ENCODE measurements around the gene DIAPH3. TPM values are rescaled to one million over a fixed set of nuclear protein-coding genes. Genes with fewer than 3 reads are reported as not detected.

DIAPH3 gene
- total and polyA plus RNA-seq, 2 of the 8 experiments (the other 6 are each of a cell fraction or from before 2014, with no cell fraction given): 8.0 to 30.8 TPM

DNA sequence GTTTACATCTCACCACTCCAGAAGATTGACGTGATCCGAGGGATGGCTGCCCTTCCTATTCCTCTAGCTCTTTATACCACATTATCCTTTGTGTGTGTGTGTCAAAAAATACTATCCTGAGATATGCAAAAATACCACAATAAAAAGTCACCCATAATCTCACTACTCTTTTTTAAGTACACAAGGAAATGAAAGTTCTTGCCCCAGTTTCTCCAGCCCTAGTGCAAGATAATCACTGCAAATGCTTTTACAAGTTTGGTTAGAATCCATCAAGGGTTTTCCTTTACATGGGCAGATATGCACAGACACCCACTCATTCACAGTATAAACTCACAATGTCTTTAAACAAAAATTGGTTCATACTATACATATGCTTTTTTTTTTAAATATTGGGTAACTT, 89.3 kb downstream of the DIAPH3 start:
- no peak for DNase-seq (ENCODE audit: low read depth in 1 of 2, low spot score in 2 of 2)
- 92% methylated on average over 2 of the region's 2 CpGs; no CpG with 5 or more reads in 1 of the 2 experiments for WGBS, 2 experiments (ENCODE audit: extremely low coverage in 1 of 2, insufficient coverage in 1 of 2, insufficient read length in 1 of 2, insufficient replicate concordance in 2 of 2, low coverage in 1 of 2, low lambda C conversion rate in 2 of 2, missing lambda C conversion rate in 1 of 2)
- H3K36me3 ChIP-seq (ENCODE audit: control insufficient read depth in 2 of 4, insufficient read depth in 4 of 4, low read length in 3 of 4): no peaks in the 10 kb centered on the region

More for the DNA sequence above, 89.3 kb downstream of the DIAPH3 start:
- H4K8ac ChIP-seq (ENCODE audit: extremely low read depth, insufficient read depth, low read length): no peak overlapping the region
- H3K9ac ChIP-seq (replicated peaks in 1 of 4; ENCODE audit: extremely low read depth in 1 of 4, low read depth in 3 of 4, low read length in 3 of 4): no peak overlapping the region
- no peak overlapping the region for H3K56ac ChIP-seq (replicated peaks; ENCODE audit: insufficient read length, low read depth, low read length)
- no peak overlapping the region for H3K4me2 ChIP-seq (ENCODE audit: insufficient read depth in 1 of 2, low read depth in 2 of 2, low read length in 2 of 2)
- H2BK20ac ChIP-seq (ENCODE audit: low read length): no peak overlapping the region
- no peaks in the 10 kb centered on the region for H3K9me3 ChIP-seq (ENCODE audit: insufficient read depth in 2 of 2, low read depth in 1 of 2, low read length in 1 of 2)
- no peak overlapping the region for H2AK5ac ChIP-seq (ENCODE audit: low read depth, low read length)
- no peak overlapping the region for H2BK5ac ChIP-seq (ENCODE audit: low read depth, low read length)
- H3K23ac ChIP-seq (ENCODE audit: insufficient read length): no peak overlapping the region
- FAIRE-seq: no peak
- no peak overlapping the region for H3K4me3 ChIP-seq (ENCODE audit: extremely low read depth in 1 of 4, insufficient read depth in 2 of 4, low read depth in 3 of 4, low read length in 4 of 4)
- no peak overlapping the region for H2BK15ac ChIP-seq (ENCODE audit: low read length)
- H3K79me2 ChIP-seq (ENCODE audit: control insufficient read depth in 1 of 2, insufficient read depth in 2 of 2, low read length in 2 of 2): peaks cover 0 to 4% of the 10 kb centered on the region in 2 experiments; a peak in 1 of 4 replicates
- H3K4me1 ChIP-seq (replicated peaks in 1 of 4; ENCODE audit: control insufficient read depth in 3 of 4, insufficient read depth in 4 of 4, low read length in 3 of 4): no peaks in the 10 kb centered on the region
- no peak overlapping the region for H3K18ac ChIP-seq (ENCODE audit: extremely low read depth, low read length)
- H4K20me1 ChIP-seq (replicated peaks in 1 of 2; ENCODE audit: control insufficient read depth in 1 of 2, insufficient read depth in 2 of 2, low read length in 2 of 2): no peaks in the 10 kb centered on the region
- no peak overlapping the region for H2BK120ac ChIP-seq (replicated peaks; ENCODE audit: low read depth, low read length)
- H2AFZ ChIP-seq (ENCODE audit: low read length): no peak overlapping the region
- no peak overlapping the region for H3K14ac ChIP-seq (ENCODE audit: insufficient read length)
- no peak overlapping the region for H3K4ac ChIP-seq (replicated peaks; ENCODE audit: insufficient read length, low read depth, low read length)
- no peaks in the 10 kb centered on the region for H3K79me1 ChIP-seq (ENCODE audit: low read depth, low read length)
- CTCF ChIA-PET (ENCODE audit: partially characterized antibody): interaction anchor here (1.1 to 1.4 kb wide), 2 partner anchors 11 to 12 kb away, joined by 3 read pairs; no protein-coding TSS in a partner anchor
- peaks cover 0 to 1% (median 0%) of the 10 kb centered on the region in 4 experiments; a peak in 1 of 7 replicates for H3K27me3 ChIP-seq (replicated peaks in 1 of 4; ENCODE audit: control insufficient read depth in 3 of 4, extremely low read depth in 1 of 4, insufficient read depth in 3 of 4, low read length in 3 of 4)
- H3K23me2 ChIP-seq (ENCODE audit: low read depth, low read length): no peaks in the 10 kb centered on the region
- H4K5ac ChIP-seq (ENCODE audit: insufficient read length, low read depth, low read length): no peak overlapping the region
- no peak overlapping the region for H4K91ac ChIP-seq (replicated peaks; ENCODE audit: insufficient read length, low read length)
- H3K27ac ChIP-seq (ENCODE audit: low read depth, low read length): no peak overlapping the region
- POLR2A ChIA-PET (ENCODE audit: partially characterized antibody): no interaction called here
- TF ChIP-seq CEBPB (IDR thresholded peaks at IDR 0.05; ENCODE audit: low read depth, low read length) (no peak), POLR2A (IDR thresholded peaks at IDR 0.05; ENCODE audit: control extremely low read depth in 1 of 2, low read depth in 2 of 2, low read length in 2 of 2) (no peak), CREB1 (IDR thresholded peaks at IDR 0.05) (no peak), CBX8 (IDR thresholded peaks at IDR 0.05; ENCODE audit: borderline replicate concordance, low read depth, low read length) (no peak), SRF (IDR thresholded peaks at IDR 0.05; ENCODE audit: low read depth, low read length) (no peak), POLR2AphosphoS5 (IDR thresholded peaks at IDR 0.05; ENCODE audit: low read depth, low read length) (no peak), RXRA (IDR thresholded peaks at IDR 0.05; ENCODE audit: insufficient read depth, low read depth, low read length) (no peak), RBBP5 (IDR thresholded peaks at IDR 0.05; ENCODE audit: borderline replicate concordance, low read depth, low read length) (no peak), BACH1 (IDR thresholded peaks at IDR 0.05; ENCODE audit: low read length) (no peak), HDAC6 (IDR thresholded peaks at IDR 0.05; ENCODE audit: low read depth, low read length) (no peak), SUZ12 (IDR thresholded peaks at IDR 0.05; ENCODE audit: low read length) (no peak), KDM4A (IDR thresholded peaks at IDR 0.05; ENCODE audit: low read depth, low read length, severe bottlenecking) (no peak), YY1 (IDR thresholded peaks at IDR 0.05; ENCODE audit: low read depth, low read length) (no peak)
- TF ChIP-seq, protein P1, sequence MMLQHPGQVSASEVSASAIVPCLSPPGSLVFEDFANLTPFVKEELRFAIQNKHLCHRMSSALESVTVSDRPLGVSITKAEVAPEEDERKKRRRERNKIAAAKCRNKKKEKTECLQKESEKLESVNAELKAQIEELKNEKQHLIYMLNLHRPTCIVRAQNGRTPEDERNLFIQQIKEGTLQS (IDR thresholded peaks at IDR 0.05; ENCODE audit: insufficient read depth, low read depth, low read length): no peak
- TF ChIP-seq, protein P2, sequence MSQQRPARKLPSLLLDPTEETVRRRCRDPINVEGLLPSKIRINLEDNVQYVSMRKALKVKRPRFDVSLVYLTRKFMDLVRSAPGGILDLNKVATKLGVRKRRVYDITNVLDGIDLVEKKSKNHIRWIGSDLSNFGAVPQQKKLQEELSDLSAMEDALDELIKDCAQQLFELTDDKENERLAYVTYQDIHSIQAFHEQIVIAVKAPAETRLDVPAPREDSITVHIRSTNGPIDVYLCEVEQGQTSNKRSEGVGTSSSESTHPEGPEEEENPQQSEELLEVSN (IDR thresholded peaks at IDR 0.05): no peak
- H2BK12ac ChIP-seq (ENCODE audit: low read depth, low read length): no peak overlapping the region

Measured in H1 (cell line).